HepG2 (cell line): Measurements from ENCODE around the gene CUL4A. TPM values are rescaled to one million over a fixed set of nuclear protein-coding genes. Genes with fewer than 3 reads are reported as not detected.

Source experiments
- EEA1 ChIP-seq: sonication (generic); formaldehyde crosslinking; IDR thresholded peaks from 2 replicates; pipeline ENCODE4 v1.5.1; 2020; ENCODE audit warnings: mild to moderate bottlenecking, missing genetic modification reagents, borderline replicate concordance
- GPN1 ChIP-seq: sonication (generic); formaldehyde crosslinking; IDR thresholded peaks from 2 replicates; pipeline ENCODE4 v1.5.1; 2020; ENCODE audit warnings: missing genetic modification reagents, borderline replicate concordance
- GZF1 ChIP-seq: sonication (generic); formaldehyde crosslinking; IDR thresholded peaks from 2 replicates; pipeline ENCODE4 v1.5.1; 2020; ENCODE audit warnings: mild to moderate bottlenecking, missing genetic modification reagents
- HHEX ChIP-seq: IDR thresholded peaks from 2 replicates; pipeline ENCODE4 v1.6.1; 2016; ENCODE audit warnings: control low read depth
- HMG20A ChIP-seq: IDR thresholded peaks from 2 replicates; pipeline ENCODE4 v1.6.1; 2016; ENCODE audit warnings: borderline replicate concordance
- IKZF4 ChIP-seq: sonication (generic); formaldehyde crosslinking; IDR thresholded peaks from 2 replicates; pipeline ENCODE4 v1.5.1; 2020; ENCODE audit warnings: borderline replicate concordance, mild to moderate bottlenecking, low read depth, missing genetic modification reagents; ENCODE audit errors: not compliant biosample characterization
- MEIS1 ChIP-seq: sonication (generic); formaldehyde crosslinking; IDR thresholded peaks from 2 replicates; pipeline ENCODE4 v1.9.0; 2021; ENCODE audit warnings: mild to moderate bottlenecking, missing genetic modification reagents, moderate library complexity, borderline replicate concordance
- MTA1 ChIP-seq: sonication (generic); formaldehyde crosslinking; IDR thresholded peaks from 2 replicates; pipeline ENCODE4 v1.4.0; 2020; ENCODE audit warnings: missing genetic modification reagents, mild to moderate bottlenecking, borderline replicate concordance
- NFIC ChIP-seq: IDR thresholded peaks from 2 replicates; pipeline ENCODE4 v1.6.1; 2012; ENCODE audit warnings: mild to moderate bottlenecking, low read length, inconsistent platforms
- PHB2 ChIP-seq: fragments of 450-650 bp; IDR thresholded peaks from 2 replicates; pipeline ENCODE4 v1.6.1; 2018; ENCODE audit not compliant: partially characterized antibody
- PHF5A ChIP-seq: IDR thresholded peaks from one replicate; pipeline ENCODE4 v1.6.1; 2018; ENCODE audit warnings: low read depth, missing genetic modification reagents; ENCODE audit not compliant: unreplicated experiment
- PRPF4 ChIP-seq: fragments of 200-400 bp; formaldehyde crosslinking; IDR thresholded peaks from 2 replicates; pipeline ENCODE4 v1.6.1; 2016; ENCODE audit warnings: low read length, low read depth; ENCODE audit not compliant: poor library complexity, severe bottlenecking
- TGIF2 ChIP-seq: IDR thresholded peaks from 2 replicates; pipeline ENCODE4 v1.6.1; 2016; ENCODE audit warnings: control low read depth, missing compliant biosample characterization
- TMF1 ChIP-seq: sonication (generic); formaldehyde crosslinking; IDR thresholded peaks from 2 replicates; pipeline ENCODE4 v1.8.1; 2022; ENCODE audit warnings: low read depth, missing genetic modification reagents
- TP53 ChIP-seq: sonication (generic); formaldehyde crosslinking; conservative IDR thresholded peaks from 2 replicates; pipeline ENCODE4 v1.4.0; 2020; ENCODE audit warnings: missing genetic modification reagents
- YEATS2 ChIP-seq: sonication (generic); formaldehyde crosslinking; IDR thresholded peaks from 2 replicates; pipeline ENCODE4 v1.4.0; 2020; ENCODE audit warnings: missing genetic modification reagents, borderline replicate concordance
- ZBTB7A ChIP-seq: sonication (generic); formaldehyde crosslinking; IDR thresholded peaks from 2 replicates; pipeline ENCODE4 v1.8.0; 2022; ENCODE audit warnings: mild to moderate bottlenecking, missing genetic modification reagents
- ZNF282 ChIP-seq: fragments of 450-650 bp; IDR thresholded peaks from 2 replicates; pipeline ENCODE4 v1.6.1; 2018; ENCODE audit not compliant: partially characterized antibody
- ZNF577 ChIP-seq: sonication (generic); formaldehyde crosslinking; IDR thresholded peaks from 2 replicates; pipeline ENCODE4 v1.4.0; 2020; ENCODE audit warnings: mild to moderate bottlenecking, low read depth, missing genetic modification reagents, borderline replicate concordance
- ZNF615 ChIP-seq: sonication (generic); formaldehyde crosslinking; IDR thresholded peaks from 2 replicates; pipeline ENCODE4 v1.5.0; 2020; ENCODE audit warnings: mild to moderate bottlenecking, missing genetic modification reagents, borderline replicate concordance
- ZNF850 ChIP-seq: sonication (generic); formaldehyde crosslinking; conservative IDR thresholded peaks from 2 replicates; pipeline ENCODE4 v1.9.0; 2021; ENCODE audit warnings: mild to moderate bottlenecking, missing genetic modification reagents
- ZNF883 ChIP-seq: sonication (generic); formaldehyde crosslinking; IDR thresholded peaks from 2 replicates; pipeline ENCODE4 v1.5.1; 2020; ENCODE audit warnings: mild to moderate bottlenecking, missing genetic modification reagents; ENCODE audit errors: not compliant biosample characterization
- ZSCAN29 ChIP-seq: sonication (generic); formaldehyde crosslinking; conservative IDR thresholded peaks from 2 replicates; pipeline ENCODE4 v1.4.0; 2020; ENCODE audit warnings: mild to moderate bottlenecking, missing genetic modification reagents
- polyA plus RNA-seq, 8 experiments: library from polyadenylated mRNA; depleted of rRNA in 3 of 8; stranded (reverse) in 7 of 8; unstranded in 1 of 8; fragments of >200 nt; fragmentation: Illumina TruSeq in 4 of 8; extraction: Trizol in 4 of 8; gene quantifications; 2 replicates each; pipeline versions ENCODE4 v1.2.1 to v1.2.3, GENCODE V29; 2011 to 2016; ENCODE audit warnings: low read depth in 4 of 8, missing spikeins in 1 of 8, mixed read lengths in 1 of 8; ENCODE audit not compliant: insufficient read depth in 1 of 8
- total RNA-seq, 5 experiments: library from RNA; depleted of rRNA; stranded (reverse); fragments of >200 nt; fragmentation: Illumina TruSeq; extraction: Trizol; gene quantifications; 2 replicates each; pipeline ENCODE4 v1.2.3, GENCODE V29; 2016; ENCODE audit warnings: low read depth in 1 of 5
- TF ChIP-seq, protein P1 (sequence below): IDR thresholded peaks from 2 replicates; pipeline ENCODE4 v1.6.1; 2018; ENCODE audit warnings: missing genetic modification reagents, mild to moderate bottlenecking, missing compliant biosample characterization
- TF ChIP-seq, protein P2 (sequence below): sonication (generic); formaldehyde crosslinking; IDR thresholded peaks from 2 replicates; pipeline ENCODE4 v1.4.0; 2020; ENCODE audit warnings: mild to moderate bottlenecking, low read depth, missing genetic modification reagents
- TF ChIP-seq, protein P3 (sequence below), 2 experiments: fragments of 450-650 bp in 1 of 2; sonication (generic) in 1 of 2; formaldehyde crosslinking; IDR thresholded peaks; 2 replicates each; pipeline versions ENCODE4 v1.5.0 to v1.8.0; 2020 to 2022; ENCODE audit warnings: mild to moderate bottlenecking in 1 of 2, missing genetic modification reagents in 1 of 2

The CUL4A gene
- total and polyA plus RNA-seq, 2 of the 13 experiments (the other 11 are each of a cell fraction or from before 2014, with no cell fraction given): 51.2 to 75.3 TPM

DNA sequence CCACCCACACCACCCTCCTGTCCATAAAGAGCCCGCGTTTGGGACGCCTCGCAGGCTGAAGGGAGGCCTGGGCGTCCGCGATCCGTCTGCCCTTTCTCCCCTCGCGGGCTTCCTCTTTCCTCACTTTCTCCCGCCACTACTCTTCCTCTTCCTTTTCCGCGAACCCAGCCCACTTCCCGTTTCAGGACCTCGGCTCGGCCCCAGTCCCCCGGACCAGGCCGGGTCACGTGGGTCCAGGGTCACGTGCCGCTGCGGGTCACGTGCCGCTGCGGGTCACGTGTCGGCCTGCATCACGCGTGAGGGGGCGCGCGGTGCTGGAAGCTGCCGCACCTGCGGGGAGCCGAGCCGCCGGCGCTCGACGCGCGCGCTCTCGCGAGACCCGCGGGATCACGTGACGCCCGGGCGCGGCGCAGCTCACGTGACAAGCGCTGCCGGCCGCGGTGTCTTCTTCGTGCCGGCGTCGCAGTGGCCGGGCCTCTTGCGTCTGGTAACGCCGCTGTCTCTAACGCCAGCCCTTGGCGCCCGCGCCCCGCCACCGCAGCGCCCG, 87.5 kb downstream of the CUL4A start, which contains the start of gene LAMP1 (continued):
- TF ChIP-seq ZBTB7A (CRISPR knock-in tag) (peak; percentile 93), YEATS2 (peak; percentile 99), PRPF4 (no peak), HMG20A (peak; percentile 49), MTA1 (CRISPR knock-in tag) (peak; percentile 81), PHF5A (CRISPR knock-in tag) (peak; percentile 96), PHB2 (no peak), ZNF577 (CRISPR knock-in tag) (no peak), GPN1 (CRISPR knock-in tag) (peak; percentile 96; the same call in 1 of the 2 replicates), NFIC (peak; percentile 99), ZNF850 (CRISPR knock-in tag) (no peak), ZNF282 (no peak), TGIF2 (CRISPR knock-in tag) (peak; percentile 87), TMF1 (CRISPR knock-in tag) (peak; percentile 87), ZNF883 (CRISPR knock-in tag) (peak; percentile 92), EEA1 (CRISPR knock-in tag) (peak; percentile 98), ZNF615 (CRISPR knock-in tag) (peak; percentile 95), IKZF4 (peak; percentile 92), TP53 (CRISPR knock-in tag) (peak; percentile 59; the same call in 1 of the 2 replicates), GZF1 (CRISPR knock-in tag) (no peak), HHEX (CRISPR knock-in tag) (no peak), MEIS1 (peak; percentile 44; the same call in 1 of the 2 replicates), ZSCAN29 (CRISPR knock-in tag) (no peak; the same call in 1 of the 2 replicates)
- TF ChIP-seq, protein P1, sequence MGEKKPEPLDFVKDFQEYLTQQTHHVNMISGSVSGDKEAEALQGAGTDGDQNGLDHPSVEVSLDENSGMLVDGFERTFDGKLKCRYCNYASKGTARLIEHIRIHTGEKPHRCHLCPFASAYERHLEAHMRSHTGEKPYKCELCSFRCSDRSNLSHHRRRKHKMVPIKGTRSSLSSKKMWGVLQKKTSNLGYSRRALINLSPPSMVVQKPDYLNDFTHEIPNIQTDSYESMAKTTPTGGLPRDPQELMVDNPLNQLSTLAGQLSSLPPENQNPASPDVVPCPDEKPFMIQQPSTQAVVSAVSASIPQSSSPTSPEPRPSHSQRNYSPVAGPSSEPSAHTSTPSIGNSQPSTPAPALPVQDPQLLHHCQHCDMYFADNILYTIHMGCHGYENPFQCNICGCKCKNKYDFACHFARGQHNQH (CRISPR knock-in tag): peak; percentile 95
- TF ChIP-seq, protein P2, sequence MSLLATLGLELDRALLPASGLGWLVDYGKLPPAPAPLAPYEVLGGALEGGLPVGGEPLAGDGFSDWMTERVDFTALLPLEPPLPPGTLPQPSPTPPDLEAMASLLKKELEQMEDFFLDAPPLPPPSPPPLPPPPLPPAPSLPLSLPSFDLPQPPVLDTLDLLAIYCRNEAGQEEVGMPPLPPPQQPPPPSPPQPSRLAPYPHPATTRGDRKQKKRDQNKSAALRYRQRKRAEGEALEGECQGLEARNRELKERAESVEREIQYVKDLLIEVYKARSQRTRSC (CRISPR knock-in tag): 0 out of 2 replicates have a peak, but pooled peaks have one; percentile 41
- TF ChIP-seq, protein P3, sequence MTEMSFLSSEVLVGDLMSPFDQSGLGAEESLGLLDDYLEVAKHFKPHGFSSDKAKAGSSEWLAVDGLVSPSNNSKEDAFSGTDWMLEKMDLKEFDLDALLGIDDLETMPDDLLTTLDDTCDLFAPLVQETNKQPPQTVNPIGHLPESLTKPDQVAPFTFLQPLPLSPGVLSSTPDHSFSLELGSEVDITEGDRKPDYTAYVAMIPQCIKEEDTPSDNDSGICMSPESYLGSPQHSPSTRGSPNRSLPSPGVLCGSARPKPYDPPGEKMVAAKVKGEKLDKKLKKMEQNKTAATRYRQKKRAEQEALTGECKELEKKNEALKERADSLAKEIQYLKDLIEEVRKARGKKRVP (CRISPR knock-in tag; IDR thresholded peaks at IDR 0.05): peak in 1 of 2 experiments; percentile 47; a peak in 1 of 4 replicates
